NCI-H748 (cell line): ENCODE measurements around the gene LIG1.

ENCODE experiments used
- DNase-seq: peaks from one replicate; lab custom pipeline; 2025; ENCODE audit not compliant: unreplicated experiment; lab: John Stamatoyannopoulos, UW

Gene LIG1

GRCh38 chr19:48169939-48170803 lies at the start of gene LIG1, which contains the start of gene ZSWIM9:
Gene LIG1, minus strand, starts transcription at chr19:48170344. Its CDS starts 4,778 bp downstream, at chr19:48165566.
Gene ZSWIM9, plus strand, starts transcription at chr19:48170680. Its CDS starts 1,123 bp downstream, at chr19:48171803.
- DNase-seq, result peak; percentile 97

- DNase-seq, result no peak
Measured at GRCh38 chr19:48218997-48219396, 48.9 kb upstream of the LIG1 start.

GRCh38 chr19:48216933-48217332 lies 46.8 kb upstream of the LIG1 start:
- DNase-seq, result no peak

- no peak for DNase-seq
Measured at GRCh38 chr19:48213959-48214358, 43.8 kb upstream of the LIG1 start.

- DNase-seq, result no peak
Measured at GRCh38 chr19:48210005-48210404, 39.9 kb upstream of the LIG1 start.

GRCh38 chr19:48206397-48207093 lies 36.4 kb upstream of the LIG1 start:
- DNase-seq, result no peak

- peak; percentile 100 for DNase-seq
Measured at GRCh38 chr19:48203794-48204628, 33.9 kb upstream of the LIG1 start.

GRCh38 chr19:48203222-48203793 lies 33.2 kb upstream of the LIG1 start:
- peak; percentile 69 for DNase-seq

- DNase-seq, result no peak
Measured at GRCh38 chr19:48196933-48197665, 27.0 kb upstream of the LIG1 start.

GRCh38 chr19:48196321-48196763 lies 26.2 kb upstream of the LIG1 start:
- DNase-seq, result no peak

GRCh38 chr19:48194844-48195830 lies 25.0 kb upstream of the LIG1 start:
- no peak for DNase-seq

GRCh38 chr19:48194041-48194843 lies 24.1 kb upstream of the LIG1 start:
- DNase-seq, result no peak

GRCh38 chr19:48192750-48193149 lies 22.6 kb upstream of the LIG1 start:
- DNase-seq, result no peak

GRCh38 chr19:48190885-48191284 lies 20.7 kb upstream of the LIG1 start:
- no peak for DNase-seq

GRCh38 chr19:48190288-48190884 lies 20.2 kb upstream of the LIG1 start:
- peak; percentile 86 for DNase-seq

- DNase-seq, result no peak
Measured at GRCh38 chr19:48186541-48186991, 16.4 kb upstream of the LIG1 start.

GRCh38 chr19:48186015-48186414 lies 15.9 kb upstream of the LIG1 start:
- no peak for DNase-seq

- no peak for DNase-seq
Measured at GRCh38 chr19:48183356-48183755, 13.2 kb upstream of the LIG1 start.
